Osteocyte (in vitro differentiated cells): ENCODE data around the gene RAB19. TPM values are rescaled to one million over a fixed set of nuclear protein-coding genes. Genes with fewer than 3 reads are reported as not detected.

ENCODE experiments used
- DNase-seq: peaks from one replicate; pipeline ENCODE4 v3.0.0; 2021; ENCODE audit warnings: mixed read lengths; ENCODE audit not compliant: unreplicated experiment; ENCODE audit errors: extremely low spot score
- H3K27ac Mint-ChIP-seq: one replicate; pipeline ENCODE4 v1.8.0; 2021; ENCODE audit warnings: mild to moderate bottlenecking, mixed read lengths; ENCODE audit not compliant: unreplicated experiment
- H3K27me3 Mint-ChIP-seq: one replicate; pipeline ENCODE4 v1.8.0; 2021; ENCODE audit warnings: mixed read lengths; ENCODE audit not compliant: unreplicated experiment
- H3K36me3 Mint-ChIP-seq: one replicate; pipeline ENCODE4 v1.8.0; 2021; ENCODE audit warnings: mixed read lengths; ENCODE audit not compliant: unreplicated experiment
- H3K4me1 Mint-ChIP-seq: one replicate; pipeline ENCODE4 v1.8.0; 2021; ENCODE audit warnings: mixed read lengths; ENCODE audit not compliant: unreplicated experiment
- H3K4me3 Mint-ChIP-seq: one replicate; pipeline ENCODE4 v1.8.0; 2021; ENCODE audit warnings: mild to moderate bottlenecking, moderate library complexity, mixed read lengths; ENCODE audit not compliant: unreplicated experiment
- H3K9me3 Mint-ChIP-seq: one replicate; pipeline ENCODE4 v1.8.0; 2021; ENCODE audit warnings: mixed read lengths; ENCODE audit not compliant: unreplicated experiment
- total RNA-seq: library from RNA; stranded (reverse); gene quantifications from 2 replicates; pipeline ENCODE4 v1.2.1, GENCODE V29; 2021
- TF ChIP-seq, protein P1 (sequence below): fragments of 200-600 bp; sonication (generic); IDR thresholded peaks from 2 replicates; pipeline ENCODE4 v1.5.0; 2021; ENCODE audit warnings: antibody characterized with exemption, mild to moderate bottlenecking, moderate library complexity

The RAB19 gene
- total RNA-seq, 1 donor from 2014 or later: not detected

DNA sequence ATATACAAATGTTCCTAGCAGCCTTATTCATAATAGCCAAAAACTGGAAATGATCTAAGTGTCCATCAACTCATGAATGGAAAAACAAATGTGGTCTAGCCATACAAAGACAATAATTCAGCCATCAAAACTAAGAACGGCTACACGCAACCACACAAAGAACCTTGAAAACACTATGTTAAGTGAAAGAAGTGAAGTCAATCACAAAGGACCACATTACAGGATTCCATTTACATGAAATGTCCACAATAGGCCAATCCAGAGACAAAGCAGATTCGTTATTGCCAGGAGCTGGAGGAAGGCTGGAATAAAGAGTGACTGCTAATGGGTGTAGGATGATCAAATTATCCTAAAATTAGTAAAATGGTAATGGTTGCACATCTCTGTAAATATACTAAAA, 54.3 kb downstream of the RAB19 start:
- H3K9me3 Mint-ChIP-seq: no peaks in the 10 kb centered on the region
- no peak overlapping the region for H3K4me3 Mint-ChIP-seq
- DNase-seq: no peak
- TF ChIP-seq, protein P1, sequence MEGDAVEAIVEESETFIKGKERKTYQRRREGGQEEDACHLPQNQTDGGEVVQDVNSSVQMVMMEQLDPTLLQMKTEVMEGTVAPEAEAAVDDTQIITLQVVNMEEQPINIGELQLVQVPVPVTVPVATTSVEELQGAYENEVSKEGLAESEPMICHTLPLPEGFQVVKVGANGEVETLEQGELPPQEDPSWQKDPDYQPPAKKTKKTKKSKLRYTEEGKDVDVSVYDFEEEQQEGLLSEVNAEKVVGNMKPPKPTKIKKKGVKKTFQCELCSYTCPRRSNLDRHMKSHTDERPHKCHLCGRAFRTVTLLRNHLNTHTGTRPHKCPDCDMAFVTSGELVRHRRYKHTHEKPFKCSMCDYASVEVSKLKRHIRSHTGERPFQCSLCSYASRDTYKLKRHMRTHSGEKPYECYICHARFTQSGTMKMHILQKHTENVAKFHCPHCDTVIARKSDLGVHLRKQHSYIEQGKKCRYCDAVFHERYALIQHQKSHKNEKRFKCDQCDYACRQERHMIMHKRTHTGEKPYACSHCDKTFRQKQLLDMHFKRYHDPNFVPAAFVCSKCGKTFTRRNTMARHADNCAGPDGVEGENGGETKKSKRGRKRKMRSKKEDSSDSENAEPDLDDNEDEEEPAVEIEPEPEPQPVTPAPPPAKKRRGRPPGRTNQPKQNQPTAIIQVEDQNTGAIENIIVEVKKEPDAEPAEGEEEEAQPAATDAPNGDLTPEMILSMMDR: no peak
- no peak overlapping the region for H3K27ac Mint-ChIP-seq
- H3K27me3 Mint-ChIP-seq: no peaks in the 10 kb centered on the region
- H3K4me1 Mint-ChIP-seq: peaks cover 4% of the 10 kb centered on the region
- H3K36me3 Mint-ChIP-seq: peaks cover 61% of the 10 kb centered on the region

DNA sequence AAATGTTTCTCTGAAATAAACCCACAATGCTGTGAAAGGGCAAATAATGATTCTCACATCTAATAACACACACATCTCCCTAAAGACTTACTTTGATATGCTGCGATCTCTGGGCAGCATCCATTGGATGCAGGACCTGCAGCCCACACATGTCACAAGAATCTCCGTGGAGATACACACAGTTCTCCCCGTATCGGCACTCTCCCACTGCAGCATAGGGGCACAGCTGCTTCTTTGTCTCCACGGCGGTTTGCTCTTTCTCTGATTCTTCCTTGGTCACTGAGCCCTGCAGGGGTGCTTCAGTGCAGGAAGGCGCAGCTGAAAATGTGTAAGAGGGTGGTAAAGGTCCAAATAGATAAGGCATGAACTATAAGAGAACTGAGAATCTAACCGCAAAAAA, 55.1 kb downstream of the RAB19 start:
- Mint-ChIP-seq H3K4me3 (no peak overlapping the region), H3K27ac (no peak overlapping the region), H3K36me3 (peaks cover 55% of the 10 kb centered on the region), H3K4me1 (peaks cover 4% of the 10 kb centered on the region), H3K9me3 (no peaks in the 10 kb centered on the region), H3K27me3 (no peaks in the 10 kb centered on the region)
- TF ChIP-seq, protein P1: no peak
- DNase-seq: no peak

DNA sequence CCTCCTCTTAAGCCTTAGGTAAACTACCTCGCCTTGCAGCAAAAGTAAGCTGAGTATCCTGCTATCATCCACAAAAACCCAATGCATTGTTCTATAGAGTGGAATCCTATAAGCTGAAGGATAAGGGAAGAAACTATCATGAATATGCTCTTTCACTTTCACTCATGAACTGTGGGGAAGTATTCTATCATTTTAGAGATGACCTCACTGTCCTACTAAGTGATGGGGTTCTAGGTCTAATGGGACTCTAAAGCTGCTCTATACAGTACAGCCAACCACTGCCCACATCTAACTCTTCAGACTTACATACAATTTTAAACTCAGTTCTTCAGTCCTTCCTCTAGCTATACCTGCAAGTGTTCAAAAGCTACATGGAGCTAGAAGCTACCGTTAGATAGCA, 59.3 kb downstream of the RAB19 start:
- Mint-ChIP-seq H3K4me3 (no peak overlapping the region), H3K9me3 (no peaks in the 10 kb centered on the region), H3K27me3 (no peaks in the 10 kb centered on the region), H3K4me1 (peaks cover 4% of the 10 kb centered on the region), H3K36me3 (peaks cover 35% of the 10 kb centered on the region), H3K27ac (no peak overlapping the region)
- TF ChIP-seq, protein P1: no peak
- no peak for DNase-seq

DNA sequence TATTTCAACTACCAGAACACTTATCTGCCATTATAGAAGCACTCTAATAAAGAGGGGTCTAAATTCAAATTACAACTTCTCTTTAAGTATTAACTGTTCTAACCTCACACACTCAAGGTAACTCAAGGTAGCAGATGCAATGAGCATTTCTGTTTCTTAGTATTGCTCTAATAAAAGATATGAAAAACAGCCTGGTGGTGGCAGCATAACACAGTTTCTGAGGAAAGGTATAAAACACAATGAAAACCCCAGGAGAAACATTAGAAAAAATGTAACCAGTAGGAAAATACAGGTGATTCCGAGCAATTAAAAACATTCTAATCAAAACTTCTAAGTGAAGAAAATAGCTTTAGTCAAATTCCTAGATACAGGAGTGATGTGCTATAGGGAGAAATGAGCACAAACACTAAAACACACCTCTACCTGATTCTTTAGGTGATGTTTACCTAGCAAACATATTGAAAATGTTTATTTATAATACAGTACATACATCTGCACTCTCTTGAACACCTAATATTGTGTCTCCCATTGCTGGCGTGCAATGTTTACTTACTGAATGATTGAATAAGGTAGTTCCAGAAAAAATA, 72.0 kb downstream of the RAB19 start:
- no peaks in the 10 kb centered on the region for H3K36me3 Mint-ChIP-seq

DNA sequence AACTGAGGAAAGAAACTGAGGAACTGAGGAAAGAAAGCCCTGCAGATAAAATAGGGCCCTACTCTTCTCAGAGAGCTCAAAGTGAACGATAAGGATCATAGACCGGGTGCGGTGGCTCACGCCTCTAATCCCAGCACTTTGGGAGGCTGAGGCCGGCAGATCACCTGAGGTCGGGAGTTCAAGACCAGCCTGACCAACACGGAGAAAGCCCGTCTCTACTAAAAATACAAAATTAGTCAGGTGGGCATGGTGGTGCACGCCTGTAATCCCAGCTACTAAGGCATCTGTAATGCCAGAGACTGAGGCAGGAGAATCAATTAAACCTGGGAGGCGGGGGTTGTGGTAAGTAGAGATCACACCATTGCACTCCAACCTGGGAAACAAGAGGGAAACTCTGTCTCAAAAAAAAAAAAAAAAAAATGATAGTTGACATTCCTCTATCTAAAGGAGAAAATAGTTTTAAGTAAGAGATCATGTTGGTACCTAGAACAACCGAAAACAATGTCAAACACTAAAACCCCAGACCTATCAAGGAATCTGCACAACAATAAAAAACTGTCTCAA, 72.9 kb downstream of the RAB19 start:
- H3K4me1 Mint-ChIP-seq: peaks cover 28% of the 10 kb centered on the region
- H3K27me3 Mint-ChIP-seq: no peaks in the 10 kb centered on the region
- no peak for DNase-seq
- TF ChIP-seq, protein P1: no peak
- H3K9me3 Mint-ChIP-seq: no peaks in the 10 kb centered on the region
- peak overlapping the region; percentile 84 for H3K4me3 Mint-ChIP-seq
- no peaks in the 10 kb centered on the region for H3K36me3 Mint-ChIP-seq
- peak overlapping the region; percentile 91 for H3K27ac Mint-ChIP-seq

More for the DNA sequence above, 72.0 kb downstream of the RAB19 start:
- TF ChIP-seq, protein P1: peak; percentile 69
- H3K9me3 Mint-ChIP-seq: no peaks in the 10 kb centered on the region
- no peak overlapping the region for H3K27ac Mint-ChIP-seq
- no peak overlapping the region for H3K4me3 Mint-ChIP-seq
- H3K27me3 Mint-ChIP-seq: no peaks in the 10 kb centered on the region
- no peak for DNase-seq
- H3K4me1 Mint-ChIP-seq: peaks cover 30% of the 10 kb centered on the region

Other genes starting within 250 kb of the RAB19 start
- 7.2 and 8.8 TPM in 2 replicates for gene KDM7A, start 227.1 kb upstream of the RAB19 start, total RNA-seq
- gene SLC37A3, start 5.5 kb upstream of the RAB19 start, total RNA-seq: 63.8 and 72.7 TPM in 2 replicates
- gene MKRN1, start 75.4 kb downstream of the RAB19 start, total RNA-seq: 97.8 and 111 TPM in 2 replicates
- 53.3 and 56.6 TPM in 2 replicates for gene DENND2A, start 236.8 kb downstream of the RAB19 start, total RNA-seq